ENCODE measurements around the gene PARD3.
"Not testable (repeated sequence)": the region's sequence is repeated elsewhere in the genome, so short reads cannot be mapped to it uniquely, and the experiment has no call there.

Gene PARD3

DNA sequence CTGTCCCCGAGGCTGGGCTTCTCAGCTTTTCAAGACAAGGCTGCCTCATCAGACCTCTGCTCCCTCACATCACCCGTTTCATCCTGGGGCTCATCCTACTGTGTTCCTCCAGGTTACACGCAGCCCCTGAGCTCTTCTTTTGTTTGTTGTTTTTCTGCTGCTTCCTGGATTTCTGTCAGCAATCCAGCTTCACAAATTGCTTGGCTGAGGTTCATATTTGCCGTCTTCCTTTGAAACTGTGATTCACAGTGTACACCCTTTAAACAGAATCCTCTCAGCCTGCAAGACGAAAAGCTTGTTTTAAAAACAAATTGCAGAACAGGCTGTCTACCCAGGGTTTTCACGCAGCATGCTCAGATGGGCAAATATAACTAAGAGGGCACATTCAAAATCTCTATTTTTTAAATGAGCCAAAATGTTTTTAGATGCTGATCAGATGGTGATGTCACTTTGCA is 39.1 kb upstream of the PARD3 start:
- TF ChIP-seq, protein P1, sequence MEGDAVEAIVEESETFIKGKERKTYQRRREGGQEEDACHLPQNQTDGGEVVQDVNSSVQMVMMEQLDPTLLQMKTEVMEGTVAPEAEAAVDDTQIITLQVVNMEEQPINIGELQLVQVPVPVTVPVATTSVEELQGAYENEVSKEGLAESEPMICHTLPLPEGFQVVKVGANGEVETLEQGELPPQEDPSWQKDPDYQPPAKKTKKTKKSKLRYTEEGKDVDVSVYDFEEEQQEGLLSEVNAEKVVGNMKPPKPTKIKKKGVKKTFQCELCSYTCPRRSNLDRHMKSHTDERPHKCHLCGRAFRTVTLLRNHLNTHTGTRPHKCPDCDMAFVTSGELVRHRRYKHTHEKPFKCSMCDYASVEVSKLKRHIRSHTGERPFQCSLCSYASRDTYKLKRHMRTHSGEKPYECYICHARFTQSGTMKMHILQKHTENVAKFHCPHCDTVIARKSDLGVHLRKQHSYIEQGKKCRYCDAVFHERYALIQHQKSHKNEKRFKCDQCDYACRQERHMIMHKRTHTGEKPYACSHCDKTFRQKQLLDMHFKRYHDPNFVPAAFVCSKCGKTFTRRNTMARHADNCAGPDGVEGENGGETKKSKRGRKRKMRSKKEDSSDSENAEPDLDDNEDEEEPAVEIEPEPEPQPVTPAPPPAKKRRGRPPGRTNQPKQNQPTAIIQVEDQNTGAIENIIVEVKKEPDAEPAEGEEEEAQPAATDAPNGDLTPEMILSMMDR (conservative IDR thresholded peaks at IDR 0.05) = no peak

DNA sequence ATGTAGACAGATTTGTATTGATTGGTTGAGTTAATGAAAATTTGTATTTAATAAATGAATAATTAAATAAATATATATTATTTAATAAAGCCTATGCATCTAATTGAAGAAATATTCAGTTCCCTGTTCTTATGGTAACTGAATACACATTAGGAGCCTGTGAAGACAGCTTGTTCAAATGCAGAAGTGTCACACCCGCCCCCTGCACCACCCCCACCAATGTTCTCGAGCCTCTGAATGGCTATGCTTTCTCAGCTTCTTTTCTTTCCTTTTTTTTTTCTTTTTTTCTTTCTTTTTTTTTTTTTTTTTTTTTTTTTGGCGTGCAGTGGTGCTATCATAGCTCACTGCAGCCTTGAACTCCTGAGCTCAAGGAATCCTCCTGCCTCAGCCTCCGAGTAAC is 38.3 kb upstream of the PARD3 start:
- H3K27ac ChIP-seq = peak overlapping the region; percentile 55; the same call in 1 of the 2 replicates
- TF ChIP-seq, protein P1 (conservative IDR thresholded peaks at IDR 0.05) = no peak

More for the DNA sequence above, 39.1 kb upstream of the PARD3 start:
- peak overlapping the region; percentile 55 for H3K27ac ChIP-seq

DNA sequence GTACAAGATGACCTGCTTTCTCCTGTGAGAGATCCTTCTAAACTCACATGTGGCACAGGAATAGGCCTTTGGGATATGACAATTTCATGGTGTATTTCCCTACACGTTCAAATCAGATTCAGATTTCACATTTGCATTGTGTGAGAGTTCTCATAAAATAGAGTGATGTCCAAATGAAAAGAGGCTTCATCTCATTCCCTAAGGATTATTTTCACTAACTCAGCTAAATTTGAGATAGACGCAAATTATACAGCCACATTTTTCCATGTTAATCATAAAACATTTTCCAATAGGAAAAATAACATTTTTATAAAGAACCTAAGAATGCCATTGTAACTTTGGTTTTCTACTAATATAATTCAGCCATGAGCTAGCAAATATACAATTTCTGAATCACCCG is 35.5 kb upstream of the PARD3 start:
- H3K27ac ChIP-seq = no peak overlapping the region
- TF ChIP-seq, protein P1 (conservative IDR thresholded peaks at IDR 0.05) = no peak

DNA sequence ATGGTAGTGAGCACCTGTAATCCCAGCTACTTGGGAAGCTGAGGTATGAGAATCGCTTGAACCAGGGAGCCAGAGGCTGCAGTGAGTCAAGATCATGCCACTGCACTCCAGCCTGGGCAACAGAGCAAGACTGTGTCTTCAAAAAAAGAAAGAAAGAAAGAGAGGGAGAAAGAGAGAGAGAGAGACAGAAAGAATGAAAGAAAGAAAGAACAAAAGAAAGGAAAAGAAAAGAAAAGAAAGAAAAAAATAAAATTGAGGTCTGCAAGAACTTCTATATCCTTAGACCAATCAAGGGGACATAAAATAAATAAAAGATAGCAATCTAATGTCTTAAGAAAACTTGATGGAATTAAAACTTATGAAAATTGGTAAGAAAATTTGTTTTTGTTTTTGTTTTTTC is 34.9 kb upstream of the PARD3 start:
- TF ChIP-seq, protein P1 (conservative IDR thresholded peaks at IDR 0.05) = no peak
- no peak overlapping the region for H3K27ac ChIP-seq

DNA sequence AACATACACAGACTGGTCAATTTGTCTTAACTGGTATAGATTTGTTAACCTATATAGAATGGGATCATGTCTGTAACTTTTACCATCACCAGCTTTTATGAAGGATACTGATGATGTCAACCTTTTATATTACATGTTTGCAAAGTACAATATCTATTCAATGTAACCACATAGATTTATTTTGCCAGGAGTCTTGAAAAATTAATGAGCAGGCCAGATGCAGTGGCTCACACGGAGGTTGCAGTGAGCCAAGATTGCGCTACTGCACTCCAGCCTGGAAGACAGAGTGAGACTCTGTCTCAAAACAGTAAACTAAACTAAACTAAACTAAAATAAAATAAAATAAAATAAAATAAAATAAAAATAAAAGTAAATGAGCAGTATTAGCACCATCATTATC is 30.0 kb upstream of the PARD3 start:
- TF ChIP-seq, protein P1 (conservative IDR thresholded peaks at IDR 0.05) = no peak
- H3K27ac ChIP-seq = no peak overlapping the region

DNA sequence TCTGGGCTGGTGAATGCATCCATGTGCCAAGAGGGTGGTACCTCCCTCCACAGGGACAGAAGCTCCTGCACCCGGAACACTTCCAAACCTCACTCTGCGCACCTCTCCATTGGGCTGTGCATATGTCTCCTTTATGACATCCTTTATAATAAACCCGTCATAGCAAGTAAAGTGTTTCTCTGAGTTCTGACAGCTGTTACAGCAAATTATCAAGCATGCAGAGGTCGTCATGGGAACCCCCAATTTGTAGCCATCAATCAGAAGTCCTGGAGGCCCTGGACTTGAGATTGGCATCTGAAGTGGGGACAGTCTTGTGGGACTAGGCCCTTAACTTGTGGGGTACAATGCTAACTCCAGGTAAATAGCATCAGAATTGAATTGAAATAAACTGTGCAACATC is 29.4 kb upstream of the PARD3 start:
- TF ChIP-seq, protein P1 (conservative IDR thresholded peaks at IDR 0.05) = no peak
- H3K27ac ChIP-seq = no peak overlapping the region

DNA sequence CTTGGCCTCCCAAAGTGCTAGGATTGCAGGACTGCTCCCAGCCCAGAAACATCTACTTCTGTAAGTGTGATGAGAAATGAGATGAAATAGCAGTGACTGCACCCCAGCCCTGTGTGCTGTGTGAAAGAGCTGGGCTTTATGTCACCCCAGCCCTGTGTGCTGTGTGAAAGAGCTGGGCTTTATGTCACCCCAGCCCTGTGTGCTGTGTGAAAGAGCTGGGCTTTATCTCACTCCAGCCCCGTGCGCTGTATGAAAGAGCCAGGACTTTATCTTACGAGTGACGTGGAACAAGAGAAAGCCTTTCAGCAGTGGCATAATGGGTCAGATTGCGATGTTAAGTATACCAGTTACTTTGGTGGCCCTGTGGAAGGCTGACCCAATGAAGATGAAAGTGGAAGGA is 28.4 kb upstream of the PARD3 start:
- not testable (repeated sequence) for H3K27ac ChIP-seq

DNA sequence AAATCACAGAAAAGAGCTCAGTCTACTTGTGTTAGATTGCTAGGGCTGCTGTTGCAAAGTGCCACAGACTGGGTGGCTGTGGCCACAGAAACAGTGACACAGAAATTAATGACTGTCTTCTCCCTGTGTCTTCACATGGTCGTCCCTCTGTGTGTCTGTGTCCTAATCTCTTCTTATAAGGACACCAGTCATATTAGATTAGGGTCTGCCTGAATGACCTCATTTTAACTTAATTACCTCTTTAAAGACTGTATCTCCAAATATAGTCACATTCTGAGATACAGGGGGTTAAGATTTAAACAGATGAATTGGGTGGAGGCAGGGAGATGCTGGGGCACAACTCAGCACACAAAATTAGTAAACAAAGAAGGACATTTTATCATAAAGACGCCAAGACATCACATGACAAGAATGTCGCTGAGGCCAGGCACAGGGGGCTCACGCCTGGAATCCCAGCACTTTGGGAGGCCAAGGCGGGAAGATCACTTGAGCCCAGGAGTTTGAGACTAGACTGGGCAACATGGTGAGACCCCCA is 23.3 kb upstream of the PARD3 start:
- TF ChIP-seq, protein P1 (conservative IDR thresholded peaks at IDR 0.05) = no peak
- H3K27ac ChIP-seq = peak overlapping the region; percentile 38; the same call in 1 of the 2 replicates
